Measurements from ENCODE around the gene MYBPC1.

Gene MYBPC1

GRCh38 chr12:101696251-101697196 lies 101.8 kb downstream of the MYBPC1 start:
- DNase-seq (ENCODE audit: extremely low read depth, low read depth) = no peak
- no peak for TF ChIP-seq CTCF (IDR thresholded peaks at IDR 0.05; ENCODE audit: low read depth, low read length)

- TF ChIP-seq CTCF (IDR thresholded peaks at IDR 0.05; ENCODE audit: low read depth, low read length) = no peak
- DNase-seq (ENCODE audit: extremely low read depth, low read depth) = no peak
Observed at GRCh38 chr12:101697197-101697929, 102.6 kb downstream of the MYBPC1 start, which contains the start of gene CHPT1. Gene CHPT1, plus strand, starts transcription at chr12:101697640. Its CDS starts 222 bp downstream, at chr12:101697862.

GRCh38 chr12:101697930-101698799 lies 103.4 kb downstream of the MYBPC1 start:
- no peak for DNase-seq (ENCODE audit: extremely low read depth, low read depth)
- TF ChIP-seq CTCF (IDR thresholded peaks at IDR 0.05; ENCODE audit: low read depth, low read length) = no peak

GRCh38 chr12:101698800-101699347 lies 104.1 kb downstream of the MYBPC1 start:
- no peak for DNase-seq (ENCODE audit: extremely low read depth, low read depth)
- peak; percentile 28 for TF ChIP-seq CTCF (IDR thresholded peaks at IDR 0.05; ENCODE audit: low read depth, low read length)

GRCh38 chr12:101700299-101700820 lies 105.6 kb downstream of the MYBPC1 start:
- TF ChIP-seq CTCF (IDR thresholded peaks at IDR 0.05; ENCODE audit: low read depth, low read length) = no peak
- DNase-seq (ENCODE audit: extremely low read depth, low read depth) = no peak

- TF ChIP-seq CTCF (IDR thresholded peaks at IDR 0.05; ENCODE audit: low read depth, low read length) = no peak
- DNase-seq (ENCODE audit: extremely low read depth, low read depth) = no peak
Observed at GRCh38 chr12:101703487-101703886, 108.7 kb downstream of the MYBPC1 start.

All from AG09319 (cell line).